HCT116 (cell line): ENCODE data around the gene PLVAP. TPM values are rescaled to one million over a fixed set of nuclear protein-coding genes. Genes with fewer than 3 reads are reported as not detected.
A peak's percentile ranks its signal among the peaks of the same experiment; 100 is the strongest.

Experiments used
- ATAC-seq: fragments of 200-7000 bp; cut with Tn5 transposase; 2 replicates; pipeline ENCODE4 v1.9.1; 2020; ENCODE audit warnings: mild to moderate bottlenecking, moderate library complexity
- BruUV-seq: library from RNA; stranded (reverse); fragments of 400-500 nt; replicated peaks from 2 replicates; lab custom pipeline; 2021; lab: Mats Ljungman, UMichigan
- CTCF ChIA-PET: fragments of 300-600 bp; sonication (Branson Sonifier 250); formaldehyde crosslinking; loops from one replicate; lab custom pipeline; 2021; ENCODE audit warnings: antibody characterized with exemption; lab: Charles Lee
- POLR2A ChIA-PET: fragments of 300-600, 350-600 bp; sonication (Branson Sonifier 250); formaldehyde crosslinking; loops from one replicate; lab custom pipeline; 2021; ENCODE audit warnings: antibody characterized with exemption; lab: Charles Lee
- RAD21 ChIA-PET, 2 experiments: fragments of 300-600 bp; sonication (Branson Sonifier 250); formaldehyde crosslinking; loops; one replicate each; lab custom pipeline; 2023; ENCODE audit warnings: low total read pairs in 2 of 2; ENCODE audit not compliant: uncharacterized antibody in 2 of 2, unreplicated experiment in 2 of 2, low non-redundant PET in 1 of 2; lab: Charles Lee
- DNase-seq: peaks from one replicate; pipeline ENCODE4 v3.0.0-alpha.2; 2010; ENCODE audit warnings: low read depth, low spot score
- H2AFZ ChIP-seq: fragments of 200-600 bp; shearing (Covaris generic), sonication (generic); 2 replicates; pipeline ENCODE4 v1.6.1; 2017; ENCODE audit warnings: low read depth, mixed run types, mixed read lengths, antibody characterized with exemption, low read length; ENCODE audit not compliant: poor library complexity, severe bottlenecking
- H3K27ac ChIP-seq: 2 replicates; pipeline ENCODE4 v1.5.1; 2012; ENCODE audit warnings: low read depth, low read length
- H3K27me3 ChIP-seq: fragments of 200-600 bp; sonication (generic); 2 replicates; pipeline ENCODE4 v1.6.1; 2016; ENCODE audit warnings: mixed run types, low read length, mixed read lengths; ENCODE audit not compliant: insufficient read depth
- H3K36me3 ChIP-seq, 2 experiments: fragments of 200-500 bp in 1 of 2; fragments of 200-600 bp in 1 of 2; sonication (Bioruptor generic) in 1 of 2; sonication (generic) in 1 of 2; 2 replicates each; pipeline versions ENCODE4 v1.5.1 to v1.6.1; 2014 to 2016; ENCODE audit warnings: low read length in 2 of 2, inconsistent platforms in 1 of 2, mixed read lengths in 1 of 2, mixed run types in 1 of 2; ENCODE audit not compliant: insufficient read depth in 2 of 2, control insufficient read depth in 1 of 2
- H3K4me1 ChIP-seq, 2 experiments: fragments of 200-600 bp in 1 of 2; sonication (generic) in 1 of 2; 2 replicates each; pipeline versions ENCODE4 v1.5.1 to v1.6.1; 2012 to 2017; ENCODE audit warnings: low read length in 2 of 2, inconsistent platforms in 1 of 2, mild to moderate bottlenecking in 1 of 2, mixed read lengths in 1 of 2, mixed run types in 1 of 2, moderate library complexity in 1 of 2; ENCODE audit not compliant: insufficient read depth in 2 of 2, control insufficient read depth in 1 of 2
- H3K4me2 ChIP-seq: fragments of 200-600 bp; sonication (generic); 2 replicates; pipeline ENCODE4 v1.6.1; 2017; ENCODE audit warnings: mixed run types, low read length, mixed read lengths
- H3K4me3 ChIP-seq, 2 experiments: fragments of 200-600 bp in 1 of 2; sonication (generic) in 1 of 2; replicated peaks in 1 of 2; 2 replicates each; pipeline ENCODE4 v1.5.1; 2011 to 2016; ENCODE audit warnings: low read length in 2 of 2, control low read depth in 1 of 2, low read depth in 1 of 2, mild to moderate bottlenecking in 1 of 2, mixed read lengths in 1 of 2, mixed run types in 1 of 2
- H3K79me2 ChIP-seq: fragments of 200-600 bp; sonication (generic); 2 replicates; pipeline ENCODE4 v1.6.1; 2017; ENCODE audit warnings: mild to moderate bottlenecking, mixed run types, low read length, moderate library complexity, mixed read lengths; ENCODE audit not compliant: insufficient read depth
- H3K9ac ChIP-seq: fragments of 200-600 bp; sonication (generic); 2 replicates; pipeline ENCODE4 v1.6.1; 2016; ENCODE audit warnings: low read length, mixed read lengths
- H3K9me2 ChIP-seq: fragments of 200-600 bp; sonication (generic), shearing (Covaris generic); 2 replicates; pipeline ENCODE4 v1.6.1; 2017; ENCODE audit warnings: mixed run types, mild to moderate bottlenecking, moderate library complexity; ENCODE audit not compliant: insufficient read depth
- H3K9me3 ChIP-seq, 2 experiments: fragments of 200-500 bp in 1 of 2; fragments of 200-600 bp in 1 of 2; sonication (Bioruptor generic) in 1 of 2; sonication (generic) in 1 of 2; 2 replicates each; pipeline ENCODE4 v1.6.1; 2014 to 2017; ENCODE audit warnings: low read length in 2 of 2, mixed read lengths in 2 of 2, inconsistent platforms in 1 of 2, low read depth in 1 of 2, mild to moderate bottlenecking in 1 of 2, mixed run types in 1 of 2, moderate library complexity in 1 of 2; ENCODE audit not compliant: control insufficient read depth in 1 of 2, insufficient read depth in 1 of 2
- H4K20me1 ChIP-seq: fragments of 200-600 bp; sonication (generic), shearing (Covaris generic); 2 replicates; pipeline ENCODE4 v1.6.1; 2017; ENCODE audit warnings: mixed run types, mild to moderate bottlenecking, moderate library complexity; ENCODE audit not compliant: insufficient read depth
- CBX3 ChIP-seq: IDR thresholded peaks from 2 replicates; pipeline ENCODE4 v1.6.1; 2012; ENCODE audit warnings: low read depth
- EGR1 ChIP-seq: IDR thresholded peaks from 2 replicates; pipeline ENCODE4 v1.6.1; 2012; ENCODE audit warnings: low read depth
- EZH2 ChIP-seq: fragments of 200-600 bp; sonication (generic); IDR thresholded peaks from 2 replicates; pipeline ENCODE4 v1.6.1; 2017; ENCODE audit warnings: antibody characterized with exemption, mixed run types
- EZH2phosphoT487 ChIP-seq: fragments of 200-600 bp; IDR thresholded peaks from 2 replicates; pipeline ENCODE4 v1.6.1; 2018; ENCODE audit warnings: antibody characterized with exemption, borderline replicate concordance
- FOSL1 ChIP-seq: IDR thresholded peaks from 2 replicates; pipeline ENCODE4 v1.6.1; 2012; ENCODE audit warnings: low read depth
- POLR2AphosphoS5 ChIP-seq: IDR thresholded peaks from 2 replicates; pipeline ENCODE4 v1.6.1; 2011; ENCODE audit warnings: mild to moderate bottlenecking, low read depth, low read length, moderate library complexity
- SIN3A ChIP-seq: IDR thresholded peaks from 2 replicates; pipeline ENCODE4 v1.6.1; 2012; ENCODE audit warnings: low read depth
- SRF ChIP-seq: IDR thresholded peaks from 2 replicates; pipeline ENCODE4 v1.6.1; 2012; ENCODE audit warnings: low read depth
- TCF7L2 ChIP-seq: IDR thresholded peaks from 2 replicates; pipeline ENCODE4 v1.7.0; 2011; ENCODE audit warnings: borderline replicate concordance, inconsistent platforms; ENCODE audit not compliant: insufficient read depth, insufficient read length; ENCODE audit errors: extremely low read depth
- YY1 ChIP-seq: IDR thresholded peaks from 2 replicates; pipeline ENCODE4 v1.6.1; 2011; ENCODE audit warnings: low read length, low read depth, moderate library complexity, mild to moderate bottlenecking; ENCODE audit not compliant: insufficient replicate concordance; ENCODE audit errors: extremely low read depth
- ZFX ChIP-seq: fragments of 450-650 bp; IDR thresholded peaks from 2 replicates; pipeline ENCODE4 v1.6.1; 2017
- ZNF274 ChIP-seq: fragments of 200-500 bp; sonication (Bioruptor generic); IDR thresholded peaks from 2 replicates; pipeline ENCODE4 v1.6.1; 2014; ENCODE audit warnings: mild to moderate bottlenecking, low read depth, low read length, inconsistent platforms
- intact Hi-C: fragments of 100-400 bp; cut with micrococcal nuclease; formaldehyde crosslinking; loops from 2 replicates; pipeline ENCODE4 v1.10.0; 2022
- total RNA-seq: library from RNA; stranded (reverse); gene quantifications from one replicate; pipeline ENCODE4 v1.2.1, GENCODE V29; 2021; ENCODE audit not compliant: unreplicated experiment
- TF ChIP-seq, protein P1 (sequence below): IDR thresholded peaks from 2 replicates; pipeline ENCODE4 v1.6.1; 2012; ENCODE audit warnings: low read depth
- TF ChIP-seq, protein P2 (sequence below): IDR thresholded peaks from 2 replicates; pipeline ENCODE4 v1.6.1; 2012
- TF ChIP-seq, protein P3 (sequence below): IDR thresholded peaks from 2 replicates; pipeline ENCODE4 v1.6.1; 2012

The PLVAP gene
- total RNA-seq, 1 experiment from 2014 or later: 0.47 TPM

DNA sequence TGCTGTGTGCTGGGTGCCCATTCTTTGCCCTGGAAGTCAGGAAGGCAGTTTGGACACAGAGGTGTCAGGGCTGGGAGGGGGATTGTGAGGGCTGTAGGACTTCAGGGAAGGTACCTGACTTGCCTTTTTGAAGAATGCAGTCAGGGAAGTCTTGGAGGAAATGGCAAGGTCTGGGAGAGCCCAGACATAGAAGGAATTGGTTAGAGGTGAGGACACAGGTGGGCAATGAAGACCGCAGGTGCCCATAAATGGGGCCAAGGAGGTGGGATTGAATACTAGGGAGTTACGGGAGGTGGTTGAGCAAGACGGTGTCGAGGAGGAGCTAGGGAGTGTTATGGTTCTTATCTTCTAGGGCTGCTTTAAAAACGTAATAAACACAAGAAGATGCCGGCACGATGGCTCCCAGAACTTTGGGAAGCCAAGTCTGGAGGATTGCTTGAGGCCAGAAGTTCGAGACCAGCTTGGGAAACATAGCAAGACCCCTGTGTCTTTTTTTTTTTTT lies 69.2 kb downstream of the PLVAP start (continued):
- TF ChIP-seq, protein P1, sequence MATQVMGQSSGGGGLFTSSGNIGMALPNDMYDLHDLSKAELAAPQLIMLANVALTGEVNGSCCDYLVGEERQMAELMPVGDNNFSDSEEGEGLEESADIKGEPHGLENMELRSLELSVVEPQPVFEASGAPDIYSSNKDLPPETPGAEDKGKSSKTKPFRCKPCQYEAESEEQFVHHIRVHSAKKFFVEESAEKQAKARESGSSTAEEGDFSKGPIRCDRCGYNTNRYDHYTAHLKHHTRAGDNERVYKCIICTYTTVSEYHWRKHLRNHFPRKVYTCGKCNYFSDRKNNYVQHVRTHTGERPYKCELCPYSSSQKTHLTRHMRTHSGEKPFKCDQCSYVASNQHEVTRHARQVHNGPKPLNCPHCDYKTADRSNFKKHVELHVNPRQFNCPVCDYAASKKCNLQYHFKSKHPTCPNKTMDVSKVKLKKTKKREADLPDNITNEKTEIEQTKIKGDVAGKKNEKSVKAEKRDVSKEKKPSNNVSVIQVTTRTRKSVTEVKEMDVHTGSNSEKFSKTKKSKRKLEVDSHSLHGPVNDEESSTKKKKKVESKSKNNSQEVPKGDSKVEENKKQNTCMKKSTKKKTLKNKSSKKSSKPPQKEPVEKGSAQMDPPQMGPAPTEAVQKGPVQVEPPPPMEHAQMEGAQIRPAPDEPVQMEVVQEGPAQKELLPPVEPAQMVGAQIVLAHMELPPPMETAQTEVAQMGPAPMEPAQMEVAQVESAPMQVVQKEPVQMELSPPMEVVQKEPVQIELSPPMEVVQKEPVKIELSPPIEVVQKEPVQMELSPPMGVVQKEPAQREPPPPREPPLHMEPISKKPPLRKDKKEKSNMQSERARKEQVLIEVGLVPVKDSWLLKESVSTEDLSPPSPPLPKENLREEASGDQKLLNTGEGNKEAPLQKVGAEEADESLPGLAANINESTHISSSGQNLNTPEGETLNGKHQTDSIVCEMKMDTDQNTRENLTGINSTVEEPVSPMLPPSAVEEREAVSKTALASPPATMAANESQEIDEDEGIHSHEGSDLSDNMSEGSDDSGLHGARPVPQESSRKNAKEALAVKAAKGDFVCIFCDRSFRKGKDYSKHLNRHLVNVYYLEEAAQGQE: no peak
- no peak for TF ChIP-seq SIN3A
- TF ChIP-seq ZNF274: no peak

DNA sequence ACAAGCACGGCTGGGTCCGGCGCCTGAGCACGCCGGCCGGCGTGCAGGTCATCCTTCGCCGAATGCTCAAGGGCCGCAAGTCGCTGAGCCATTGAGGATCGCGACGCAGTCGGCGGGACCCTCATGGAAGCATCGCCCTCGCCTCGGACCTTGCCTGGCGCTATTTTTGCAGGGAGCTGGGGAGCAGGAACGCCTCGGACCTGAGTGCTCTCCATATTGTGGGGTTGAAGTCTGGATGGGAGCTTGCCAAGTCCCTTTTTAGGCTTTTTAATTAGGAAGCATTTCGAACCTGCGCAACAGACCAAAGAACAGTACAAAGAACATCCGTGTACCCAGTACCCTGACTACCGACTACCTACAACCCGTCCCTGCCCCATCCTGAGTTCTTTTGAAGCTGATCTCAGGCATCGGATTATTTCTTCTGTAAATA lies 70.8 kb downstream of the PLVAP start:
- Histone ChIP-seq H3K4me3 (peak overlapping the region; percentile 81 to 85), H3K9me2 (no peaks in the 10 kb centered on the region), H3K36me3 (no peaks in the 10 kb centered on the region), H3K9ac (peak overlapping the region; percentile 96), H3K79me2 (peaks cover 32% of the 10 kb centered on the region), H2AFZ (no peak overlapping the region)
- intact Hi-C loops: no loop called here
- TF ChIP-seq, protein P2, sequence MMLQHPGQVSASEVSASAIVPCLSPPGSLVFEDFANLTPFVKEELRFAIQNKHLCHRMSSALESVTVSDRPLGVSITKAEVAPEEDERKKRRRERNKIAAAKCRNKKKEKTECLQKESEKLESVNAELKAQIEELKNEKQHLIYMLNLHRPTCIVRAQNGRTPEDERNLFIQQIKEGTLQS: no peak
- TF ChIP-seq ZFX (peak; percentile 58), CBX3 (no peak), EGR1 (no peak), YY1 (no peak), SIN3A (no peak), SRF (no peak), POLR2AphosphoS5 (no peak), FOSL1 (no peak), TCF7L2 (no peak), EZH2 (no peak), EZH2phosphoT487 (no peak)
- TF ChIP-seq, protein P3, sequence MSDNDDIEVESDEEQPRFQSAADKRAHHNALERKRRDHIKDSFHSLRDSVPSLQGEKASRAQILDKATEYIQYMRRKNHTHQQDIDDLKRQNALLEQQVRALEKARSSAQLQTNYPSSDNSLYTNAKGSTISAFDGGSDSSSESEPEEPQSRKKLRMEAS: peak; percentile 54
- TF ChIP-seq, all 23 proteins: peak for 2
- BruUV-seq: no TSS peak
- ATAC-seq (no peak), DNase-seq (no peak)
- H3K27ac ChIP-seq: peak overlapping the region; percentile 92
- H3K4me2 ChIP-seq: peak overlapping the region; percentile 97
- ChIA-PET RAD21 (no interaction called here), CTCF (interaction anchor here (0.5 to 1.6 kb wide), 3 partner anchors 27 to 80 kb away, joined by 3 to 5 read pairs (median 3); no protein-coding TSS in a partner anchor), POLR2A (interaction anchor here (0.9 to 1.6 kb wide), 3 partner anchors 11 to 26 kb away, joined by 3 to 5 read pairs (median 3); no protein-coding TSS in a partner anchor)
- H4K20me1 ChIP-seq: no peaks in the 10 kb centered on the region
- no peaks in the 10 kb centered on the region for H3K27me3 ChIP-seq
- peaks cover 46 to 72% of the 10 kb centered on the region in 2 experiments for H3K4me1 ChIP-seq
- no peaks in the 10 kb centered on the region for H3K9me3 ChIP-seq
